ENCODE data around the gene ACOX1.

GRCh38 chr17:75937652-75938051 lies 41.3 kb downstream of the ACOX1 start:
- TF ChIP-seq ZNF558 (CRISPR knock-in tag; IDR thresholded peaks at IDR 0.05; ENCODE audit: borderline replicate concordance) (no peak), CBX5 (CRISPR knock-in tag; IDR thresholded peaks at IDR 0.05; ENCODE audit: borderline replicate concordance) (no peak), CC2D1A (CRISPR knock-in tag; IDR thresholded peaks at IDR 0.05) (no peak), ZBTB38 (CRISPR knock-in tag; IDR thresholded peaks at IDR 0.05) (no peak), ZHX1 (CRISPR knock-in tag; IDR thresholded peaks at IDR 0.05; ENCODE audit: low read depth) (no peak), ARID3A (IDR thresholded peaks at IDR 0.05; ENCODE audit: low read depth, low read length) (no peak), CEBPB (IDR thresholded peaks at IDR 0.05; ENCODE audit: borderline replicate concordance, low read depth, low read length) (no peak), ZSCAN5A (CRISPR knock-in tag; IDR thresholded peaks at IDR 0.05; ENCODE audit: borderline replicate concordance) (no peak), SMC3 (IDR thresholded peaks at IDR 0.05; ENCODE audit: low read length) (no peak), ARNTL (CRISPR knock-in tag; IDR thresholded peaks at IDR 0.05) (no peak), AHDC1 (CRISPR knock-in tag; IDR thresholded peaks at IDR 0.05; ENCODE audit: borderline replicate concordance) (no peak)
